ENCODE data around the gene IMPDH2.

The IMPDH2 gene

GRCh38 chr3:49006408-49007067, 22.7 kb downstream of the IMPDH2 start:
- DNase-seq (ENCODE audit: low read depth in 2 of 2): no peak

- no peak for DNase-seq (ENCODE audit: low read depth in 2 of 2)
Observed at GRCh38 chr3:49005998-49006397, 23.2 kb downstream of the IMPDH2 start.

- no peak for DNase-seq (ENCODE audit: low read depth in 2 of 2)
Observed at GRCh38 chr3:49005303-49005680, 23.9 kb downstream of the IMPDH2 start.

- no peak for DNase-seq (ENCODE audit: low read depth in 2 of 2)
Observed at GRCh38 chr3:49004352-49005302, 24.6 kb downstream of the IMPDH2 start.

- no peak for DNase-seq (ENCODE audit: low read depth in 2 of 2)
Observed at GRCh38 chr3:49001155-49001554, 28.0 kb downstream of the IMPDH2 start.

- no peak for DNase-seq (ENCODE audit: low read depth in 2 of 2)
Observed at GRCh38 chr3:48999085-48999858, 29.9 kb downstream of the IMPDH2 start.

GRCh38 chr3:48997714-48998637, 31.2 kb downstream of the IMPDH2 start:
- DNase-seq (ENCODE audit: low read depth in 2 of 2): no peak

- no peak for DNase-seq (ENCODE audit: low read depth in 2 of 2)
Observed at GRCh38 chr3:48997102-48997635, 32.0 kb downstream of the IMPDH2 start.

- DNase-seq (ENCODE audit: low read depth in 2 of 2): no peak
Observed at GRCh38 chr3:48996640-48997039, 32.6 kb downstream of the IMPDH2 start.

GRCh38 chr3:48993834-48994233, 35.4 kb downstream of the IMPDH2 start:
- no peak for DNase-seq (ENCODE audit: low read depth in 2 of 2)

- no peak for DNase-seq (ENCODE audit: low read depth in 2 of 2)
Observed at GRCh38 chr3:48991851-48992545, 37.2 kb downstream of the IMPDH2 start.

- DNase-seq (ENCODE audit: low read depth in 2 of 2): no peak
Observed at GRCh38 chr3:48990636-48991469, 38.3 kb downstream of the IMPDH2 start.

- peak; percentile 68 to 79 for DNase-seq (ENCODE audit: low read depth in 2 of 2)
Observed at GRCh38 chr3:48989796-48990635, 39.2 kb downstream of the IMPDH2 start, which contains the start of gene P4HTM. Gene P4HTM, plus strand, starts transcription at chr3:48990241. Its CDS starts 16 bp downstream, at chr3:48990257.

- no peak for DNase-seq (ENCODE audit: low read depth in 2 of 2)
Observed at GRCh38 chr3:48989126-48989795, 39.9 kb downstream of the IMPDH2 start.

- no peak for DNase-seq (ENCODE audit: low read depth in 2 of 2)
Observed at GRCh38 chr3:48985831-48986376, 43.3 kb downstream of the IMPDH2 start.

GRCh38 chr3:48984663-48985062, 44.5 kb downstream of the IMPDH2 start:
- no peak for DNase-seq (ENCODE audit: low read depth in 2 of 2)

GRCh38 chr3:48983096-48983495, 46.1 kb downstream of the IMPDH2 start:
- no peak for DNase-seq (ENCODE audit: low read depth in 2 of 2)

All from stimulated activated CD4-positive, alpha-beta T cell treated with anti-CD3 and anti-CD28 coated beads, Interleukin-12 subunit alpha, Interleukin-12 subunit beta, amount 100 ng/mL, for 24 hours (primary cell).